Activated naive CD8-positive, alpha-beta T cell treated with anti-CD3 and anti-CD28 coated beads, Interleukin-2, amount 50 U/mL, for 16 hours (primary cell): Measurements from ENCODE around the gene ABCC12.
"Not testable (repeated sequence)": the region's sequence is repeated elsewhere in the genome, so short reads cannot be mapped to it uniquely, and the experiment has no call there.

Experiments
- DNase-seq: peaks from one replicate; pipeline ENCODE4 v3.0.0-alpha.2; 2020; ENCODE audit warnings: low read depth, low spot score

Gene ABCC12

DNA sequence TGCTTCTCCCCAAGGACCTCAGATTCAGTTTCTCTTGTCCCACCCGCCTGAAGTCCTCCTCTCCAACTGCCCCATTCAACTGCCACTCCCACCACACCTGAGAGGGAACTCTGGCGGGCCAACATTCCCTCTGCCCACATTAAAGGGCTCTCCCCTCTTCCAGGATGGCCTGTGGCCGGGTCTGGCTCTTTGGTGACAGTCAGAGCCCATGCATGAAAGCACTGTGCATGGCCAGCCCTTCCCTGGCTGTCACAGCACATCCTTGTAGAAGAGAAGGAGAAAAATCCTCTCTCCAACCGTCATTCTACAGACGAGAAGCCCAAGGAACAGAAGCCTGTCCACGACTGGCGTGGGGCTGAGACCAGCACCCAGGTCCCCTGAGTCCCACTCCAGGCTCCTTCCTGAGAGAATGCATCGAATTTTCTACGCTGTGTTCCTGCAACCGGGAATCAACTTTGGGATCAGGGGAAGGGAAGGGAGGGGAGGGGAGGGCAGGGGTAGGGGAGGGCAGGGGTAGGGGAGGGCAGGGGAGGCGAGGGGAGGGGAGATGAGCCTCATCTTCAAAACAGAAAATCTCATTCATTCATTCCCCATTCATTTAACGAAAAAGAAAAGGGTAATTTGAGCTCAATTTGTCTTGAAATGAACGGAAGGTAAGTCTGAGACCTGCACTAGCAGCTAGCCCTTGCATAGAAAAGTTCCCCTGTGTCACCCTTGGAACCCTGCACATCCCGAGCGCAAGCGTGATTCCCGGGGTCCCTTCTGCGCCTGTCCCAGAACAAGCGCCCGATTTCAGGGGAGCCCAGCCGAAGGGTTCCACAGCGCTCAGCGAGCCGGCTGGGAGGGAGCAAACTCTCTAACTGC is at the start of gene ABCC12:
ABCC12 (minus strand) TSS at position 68 of the 864 bp plus-strand sequence. CDS start 9,569 bp downstream, outside the sequence.
- no peak for DNase-seq

DNA sequence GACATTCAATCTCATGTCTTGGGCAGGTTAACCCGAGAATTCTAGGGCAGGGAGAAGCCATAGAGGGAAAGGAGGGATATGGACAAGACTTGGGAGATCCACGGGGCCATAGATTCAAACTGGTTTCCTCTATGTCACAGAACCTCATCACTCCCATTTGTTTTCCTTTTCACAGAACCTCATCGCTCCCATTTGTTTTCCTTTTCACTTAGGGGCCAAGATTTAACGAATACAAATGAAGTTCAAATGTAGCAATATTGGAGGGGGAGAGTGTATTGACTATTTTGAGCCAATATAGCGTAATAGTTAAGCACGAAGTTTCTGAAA is 49.0 kb upstream of the ABCC12 start:
- no peak for DNase-seq

DNA sequence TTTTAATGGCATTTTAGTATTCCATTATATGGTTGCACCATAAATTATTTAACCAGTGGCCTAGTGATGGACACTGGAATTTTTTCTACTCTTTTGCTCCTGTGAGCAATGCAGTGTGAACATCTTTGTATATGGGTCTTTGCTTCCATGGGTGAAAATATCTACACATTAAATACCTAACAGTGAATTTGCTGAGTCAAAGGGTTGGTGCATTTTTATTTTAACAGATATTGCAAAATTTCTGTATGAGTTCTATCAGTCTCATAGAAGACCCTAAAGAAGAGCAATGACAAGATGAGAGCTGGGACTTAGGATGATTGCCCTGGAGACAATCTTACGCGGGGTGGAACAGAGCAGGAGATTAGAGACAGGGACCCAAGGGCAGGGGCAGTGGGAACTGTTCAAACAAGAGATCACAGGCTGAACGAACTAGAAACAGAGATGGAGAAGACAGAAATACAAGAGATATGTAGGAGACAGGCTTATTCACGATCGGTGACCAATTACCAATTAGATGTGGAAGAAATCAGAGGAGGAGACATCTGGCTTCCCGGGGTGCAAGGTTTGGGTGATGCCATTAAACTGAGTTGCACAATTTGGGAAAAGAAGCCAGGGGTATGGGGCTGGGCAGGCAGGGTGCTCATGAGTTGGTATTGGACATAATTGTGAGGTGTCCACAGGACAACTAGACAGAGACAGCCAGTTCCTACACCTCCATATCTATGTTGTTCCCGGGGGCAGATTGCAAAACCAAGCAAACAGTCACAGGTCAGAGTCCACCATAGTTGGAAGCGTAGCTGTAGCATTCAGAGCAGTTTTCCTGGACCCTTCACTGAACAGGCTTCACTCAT is 48.4 kb upstream of the ABCC12 start:
- DNase-seq = no peak

DNA sequence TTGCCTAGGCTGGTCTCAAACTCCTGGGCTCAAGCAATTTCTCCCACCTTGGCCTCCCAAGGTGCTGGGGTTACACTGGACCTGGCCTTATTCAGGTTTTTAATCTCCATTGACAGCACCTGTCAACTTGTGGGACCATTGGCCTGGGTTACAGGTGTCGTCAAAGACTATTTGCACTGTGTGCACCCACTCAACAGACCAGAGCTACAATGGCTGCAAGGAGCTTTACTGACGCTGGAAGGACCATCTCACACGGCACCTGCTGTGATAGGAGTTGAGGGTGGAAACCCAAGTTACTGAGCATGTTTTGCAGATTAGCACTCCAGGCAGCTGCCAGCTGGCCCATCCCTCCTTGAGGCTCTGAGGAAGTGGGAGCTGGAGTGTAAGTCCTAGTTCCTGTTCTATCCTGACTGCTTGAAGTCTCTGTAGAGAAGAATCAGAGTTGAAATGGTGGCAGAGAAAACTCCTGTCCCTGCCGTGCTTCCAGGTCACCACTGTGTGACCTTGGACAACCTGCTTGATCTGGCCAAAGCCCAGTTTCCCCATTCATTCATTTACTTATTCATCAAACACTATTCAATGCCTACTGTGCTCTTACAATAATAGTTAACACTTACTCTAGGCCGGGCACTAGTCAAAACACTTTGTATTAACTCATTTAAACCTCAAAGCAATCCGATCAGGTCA is 45.9 kb upstream of the ABCC12 start:
- no peak for DNase-seq

DNA sequence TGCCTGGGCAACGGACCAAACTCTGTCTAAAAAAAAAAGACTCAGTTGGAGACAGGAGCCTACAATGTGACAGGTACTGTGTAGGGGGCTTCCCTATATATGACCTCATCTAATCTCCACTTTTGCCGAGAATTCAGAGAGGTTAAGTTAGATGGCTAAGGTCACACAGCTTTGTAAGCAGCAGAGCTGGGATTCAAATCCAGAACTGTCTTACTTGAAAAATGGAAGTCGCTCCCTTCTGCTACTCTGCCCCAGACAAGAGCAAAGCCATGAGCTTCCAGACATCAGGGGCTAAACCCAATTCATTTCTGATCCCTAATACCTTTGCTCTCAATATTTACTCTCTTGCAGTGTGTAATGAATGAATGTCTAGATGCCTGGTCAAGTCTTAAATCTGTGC is 41.5 kb upstream of the ABCC12 start:
- DNase-seq = no peak

DNA sequence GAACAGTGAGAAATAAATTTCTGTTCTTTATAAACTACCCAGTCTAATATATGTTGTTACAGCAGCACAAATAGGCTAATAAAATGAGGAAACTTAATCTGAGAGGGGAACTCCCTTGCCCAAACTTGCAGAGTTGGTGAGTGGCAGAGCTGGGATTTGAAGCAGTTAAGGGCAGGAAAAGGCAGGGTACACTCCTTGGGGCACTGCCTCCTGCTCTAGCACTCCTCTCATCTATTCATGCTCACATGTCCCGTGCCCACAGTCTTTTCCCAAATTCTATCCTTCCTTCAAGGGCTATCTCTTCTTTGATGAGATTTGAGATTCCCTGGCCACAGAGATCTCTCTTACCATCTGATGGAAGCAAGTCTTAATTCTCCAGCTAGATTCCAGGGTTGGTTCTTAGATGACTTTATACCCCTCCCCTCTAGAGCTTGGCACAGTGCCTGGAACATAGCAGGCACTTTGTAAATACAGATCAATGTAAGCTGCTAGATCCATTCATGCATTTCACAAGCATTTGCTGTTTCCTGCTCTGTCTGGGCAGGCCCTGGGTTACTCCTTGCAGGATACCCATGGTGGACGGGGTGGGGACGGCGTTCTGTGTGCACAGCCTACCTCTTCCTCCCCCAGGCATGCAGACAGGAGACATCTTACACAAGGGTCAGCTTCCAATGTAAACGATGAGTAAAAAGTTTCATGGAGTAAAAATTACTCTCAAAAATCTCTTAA is 39.2 kb upstream of the ABCC12 start:
- no peak for DNase-seq

DNA sequence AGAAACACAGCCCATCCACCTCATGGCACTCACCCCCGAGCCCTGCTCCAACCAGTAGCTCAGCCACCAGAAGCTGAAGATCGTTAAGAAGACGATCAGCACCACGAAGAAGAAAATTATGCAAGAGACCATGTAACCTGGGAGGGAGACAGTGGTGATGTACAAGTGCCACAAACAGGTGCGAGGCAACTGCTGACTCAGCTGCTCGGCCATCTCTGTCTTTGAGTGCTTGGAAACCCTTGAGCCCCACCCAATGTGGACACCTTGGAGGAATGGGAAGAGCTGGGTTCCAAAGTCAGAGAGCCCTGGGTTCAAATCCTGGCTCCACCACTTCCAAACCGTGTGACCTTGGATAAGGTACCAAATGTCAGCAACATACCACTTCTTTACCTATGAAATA is 38.1 kb upstream of the ABCC12 start:
- no peak for DNase-seq

DNA sequence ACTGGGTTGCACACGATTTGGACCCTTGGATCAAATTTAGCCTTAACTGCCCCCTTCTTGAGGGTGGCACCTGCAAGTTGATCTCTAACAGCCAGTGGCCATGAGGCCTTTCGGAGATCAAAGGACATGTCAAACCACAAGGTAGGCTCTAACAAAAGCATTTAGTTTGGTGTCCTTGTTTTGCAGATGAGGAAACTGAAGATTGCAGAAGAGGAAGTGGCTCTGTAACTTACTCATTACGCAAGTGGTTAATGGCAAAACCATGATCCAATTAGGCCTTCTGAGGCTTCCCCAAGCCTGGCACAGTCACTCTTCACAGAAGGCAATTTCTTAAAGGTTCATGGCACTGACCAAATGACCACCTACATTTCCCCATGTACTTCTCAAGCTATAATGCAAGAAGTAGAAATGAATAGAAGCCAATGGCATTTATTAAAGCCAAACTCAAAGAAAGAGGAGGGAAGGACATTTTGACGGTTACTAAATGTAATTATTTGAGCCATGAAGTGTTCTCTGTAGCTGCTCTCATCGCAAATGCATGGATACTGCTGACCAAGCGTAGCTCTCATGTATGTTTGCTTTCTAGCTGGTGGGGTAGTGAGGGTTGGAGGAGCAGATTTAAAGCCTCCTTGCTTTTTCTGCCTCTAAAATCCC is 32.8 kb upstream of the ABCC12 start:
- DNase-seq = no peak

DNA sequence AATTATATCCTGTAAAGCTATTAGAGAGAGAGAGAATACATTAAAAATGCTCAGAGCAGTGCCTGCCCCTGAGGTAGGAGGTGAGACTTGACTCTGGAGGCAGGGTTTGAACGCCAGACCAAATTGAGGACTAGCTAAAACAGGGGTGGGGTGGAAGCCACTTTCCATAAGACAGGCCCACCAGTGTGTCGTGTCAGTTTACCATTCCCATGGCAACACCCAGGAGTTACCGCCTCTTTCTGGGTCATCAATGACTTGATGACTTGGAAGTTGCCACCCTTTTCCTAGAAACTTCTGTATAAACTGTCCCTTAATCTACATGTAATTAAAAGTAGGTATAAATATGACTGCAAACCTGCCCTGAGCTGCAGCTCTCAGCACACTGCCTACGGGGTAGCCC is 32.0 kb upstream of the ABCC12 start:
- no peak for DNase-seq

DNA sequence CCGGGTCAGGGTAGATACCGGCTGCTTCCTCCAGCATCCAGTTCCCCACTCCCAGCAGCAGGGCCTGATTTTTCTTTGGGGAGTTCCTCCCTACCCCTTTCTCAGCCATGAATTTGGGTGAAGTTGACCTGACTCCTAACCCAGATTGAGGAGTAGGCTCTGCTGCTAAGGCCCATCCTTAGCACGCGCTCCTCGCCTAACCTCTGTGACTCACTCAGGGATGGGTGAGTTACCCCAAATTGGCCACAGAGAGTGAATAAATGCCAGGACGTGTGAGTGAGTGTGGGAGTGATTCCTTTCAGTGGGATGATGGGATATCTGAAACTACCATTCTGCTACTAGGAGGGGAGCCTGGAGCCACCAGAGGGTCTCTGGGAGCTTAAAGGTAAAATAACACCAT is 28.9 kb upstream of the ABCC12 start:
- DNase-seq = no peak

DNA sequence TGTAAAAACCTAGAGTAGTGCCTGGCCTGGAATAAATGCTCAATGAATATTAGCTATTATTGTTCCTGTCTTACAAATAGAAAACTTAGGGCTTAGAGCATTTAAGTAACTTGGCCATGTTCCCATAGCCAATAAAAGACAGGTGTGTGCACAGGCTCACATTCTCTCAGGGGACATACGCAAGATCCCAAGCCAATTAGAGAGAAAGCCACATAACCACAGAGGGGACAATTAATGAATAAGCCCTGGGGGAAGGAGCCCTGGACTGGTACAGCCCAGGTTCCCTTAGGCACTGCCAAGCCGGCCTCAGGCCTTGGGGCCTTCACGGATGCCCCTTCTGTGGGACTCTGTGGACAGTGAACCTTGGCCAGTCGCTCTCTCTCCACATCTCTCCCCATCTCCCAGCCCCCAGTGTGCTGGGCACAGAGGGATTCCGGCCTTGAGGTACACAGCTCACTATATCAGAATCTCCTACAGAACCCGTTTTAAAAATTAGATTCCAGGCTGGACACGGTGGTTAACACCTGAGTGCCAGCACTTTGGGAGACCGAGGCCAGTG is 27.3 kb upstream of the ABCC12 start:
- DNase-seq = no peak

DNA sequence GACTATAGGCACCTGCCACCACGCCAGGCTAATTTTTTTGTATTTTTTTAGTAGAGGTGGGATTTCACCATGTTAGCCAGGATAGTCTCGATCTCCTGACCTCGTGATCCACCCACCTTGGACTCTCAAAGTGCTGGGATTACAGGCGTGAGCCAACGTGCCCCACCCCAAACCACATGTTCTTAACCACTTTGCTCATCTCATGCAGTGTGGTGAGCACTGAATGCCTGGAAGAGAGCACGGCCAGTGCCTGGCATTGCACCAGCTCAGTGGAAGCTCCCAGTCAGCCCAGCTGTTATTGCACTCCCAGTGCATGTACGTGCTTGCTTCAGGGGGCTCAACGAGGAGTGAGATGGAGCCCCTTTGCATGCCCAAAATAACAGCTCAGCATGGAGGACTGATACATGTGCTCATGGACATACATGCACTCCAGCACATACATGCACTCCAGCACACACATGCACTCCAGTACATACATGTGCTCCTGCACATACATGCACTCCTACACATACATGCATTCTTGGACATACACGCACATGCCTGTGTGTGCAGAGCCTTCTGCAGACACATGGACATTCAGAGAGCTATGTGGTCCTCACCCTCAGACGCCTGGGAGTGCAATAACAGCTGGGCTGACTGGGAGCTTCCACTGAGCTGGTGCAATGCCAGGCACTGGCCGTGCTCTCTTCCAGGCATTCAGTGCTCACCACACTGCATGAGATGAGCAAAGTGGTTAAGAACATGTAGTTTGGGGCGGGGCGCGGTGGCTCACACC is 26.1 kb upstream of the ABCC12 start:
- not testable (repeated sequence) for DNase-seq

DNA sequence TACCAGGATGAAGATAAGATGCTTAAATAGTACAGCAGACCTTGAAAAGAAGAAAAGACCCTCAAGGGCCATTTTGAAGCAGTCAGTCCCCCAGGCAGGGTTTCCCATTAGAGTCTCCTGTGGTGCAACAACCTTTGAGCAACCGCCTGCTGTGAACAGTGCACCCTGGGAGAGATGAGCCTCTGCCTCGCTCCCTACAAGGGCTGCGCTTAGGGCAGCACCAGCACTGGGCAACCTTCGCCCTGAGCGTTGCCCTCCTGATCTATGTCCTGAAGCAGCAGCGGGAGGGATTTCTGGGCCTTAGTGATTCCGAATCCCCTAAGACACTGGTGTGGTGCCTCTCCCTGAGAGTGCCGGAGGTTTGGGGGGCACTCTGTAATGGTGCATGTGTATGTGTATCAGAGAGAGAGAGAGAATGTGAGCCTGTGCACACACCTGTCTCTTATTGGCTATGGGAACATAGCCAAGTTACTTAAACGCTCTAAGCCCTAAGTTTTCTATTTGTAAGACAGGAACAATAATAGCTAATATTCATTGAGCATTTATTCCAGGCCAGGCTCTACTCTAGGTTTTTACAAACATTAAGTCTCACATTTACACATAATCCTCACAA is 25.2 kb upstream of the ABCC12 start:
- DNase-seq = no peak

DNA sequence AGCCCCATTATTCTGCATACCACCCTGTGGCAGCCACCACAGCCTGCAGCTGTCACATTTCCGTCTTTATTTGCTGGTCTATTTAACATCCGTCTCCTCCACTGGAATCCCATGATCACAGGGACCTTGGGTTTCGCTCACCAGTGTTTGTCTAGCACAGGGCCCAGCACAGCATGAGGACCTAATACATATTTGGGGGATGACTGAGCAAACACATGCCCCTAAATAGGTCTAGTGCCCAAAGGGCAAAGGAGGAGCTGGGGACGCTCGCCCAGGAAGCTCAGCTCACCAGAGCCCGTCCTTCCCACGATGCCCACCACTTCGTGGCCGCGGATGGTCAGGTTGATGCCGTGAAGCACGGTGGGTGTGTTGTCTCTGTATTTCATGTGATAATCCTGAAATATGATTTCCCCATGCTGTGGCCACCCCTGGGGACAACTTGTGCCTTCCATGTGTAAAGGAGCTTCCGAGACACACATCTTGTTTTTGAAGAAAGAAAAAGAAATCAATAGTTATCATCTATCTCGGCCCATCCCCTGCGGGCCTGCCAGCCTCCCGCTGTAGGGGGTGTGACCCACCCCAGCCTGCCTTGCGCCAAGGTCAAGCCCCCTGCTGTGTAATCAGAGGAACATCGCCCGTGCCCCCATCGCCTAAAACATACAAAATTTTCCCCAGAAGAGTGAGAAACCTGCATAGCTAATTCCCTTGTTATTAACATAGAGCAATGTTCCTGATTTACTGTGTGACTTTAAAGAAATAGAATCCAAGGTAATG is 21.0 kb upstream of the ABCC12 start:
- DNase-seq = no peak

DNA sequence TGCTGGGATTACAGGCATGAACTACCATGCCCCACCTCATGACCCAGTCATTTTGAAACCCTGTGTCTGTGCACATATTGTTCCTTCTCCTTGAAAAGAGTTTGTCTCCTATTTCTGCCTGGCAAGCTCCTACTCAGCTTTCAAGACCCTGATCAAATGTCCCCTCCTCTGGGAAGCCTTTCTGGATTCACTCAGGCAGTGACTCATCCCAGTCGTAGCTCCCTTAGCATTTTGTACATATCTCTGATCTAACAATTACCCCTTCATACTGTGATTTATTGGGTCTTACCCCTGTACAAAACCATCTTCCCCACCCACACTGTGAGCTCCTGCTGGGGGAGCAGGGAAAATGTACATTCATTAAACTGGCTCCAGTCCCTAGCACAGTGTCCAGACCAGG is 18.1 kb upstream of the ABCC12 start:
- DNase-seq = no peak

DNA sequence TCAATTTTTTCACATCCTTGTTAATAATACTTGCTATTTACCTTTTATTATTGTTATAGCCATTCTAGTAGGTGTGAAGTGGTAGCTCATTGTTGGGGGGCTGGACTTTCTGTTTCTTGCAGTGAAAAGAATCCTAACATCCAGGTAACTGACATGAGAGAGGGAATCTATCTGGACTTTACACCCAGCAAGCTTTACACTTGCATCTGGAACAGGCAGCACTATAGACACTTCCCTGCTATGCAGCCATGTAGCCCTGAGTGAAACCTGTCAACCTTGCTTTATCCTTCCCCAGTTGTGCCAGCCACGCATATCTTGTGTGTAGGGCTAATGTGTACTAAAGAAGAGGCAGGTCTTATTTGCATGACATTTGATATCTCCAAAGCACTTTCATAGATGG is 16.9 kb upstream of the ABCC12 start:
- no peak for DNase-seq

DNA sequence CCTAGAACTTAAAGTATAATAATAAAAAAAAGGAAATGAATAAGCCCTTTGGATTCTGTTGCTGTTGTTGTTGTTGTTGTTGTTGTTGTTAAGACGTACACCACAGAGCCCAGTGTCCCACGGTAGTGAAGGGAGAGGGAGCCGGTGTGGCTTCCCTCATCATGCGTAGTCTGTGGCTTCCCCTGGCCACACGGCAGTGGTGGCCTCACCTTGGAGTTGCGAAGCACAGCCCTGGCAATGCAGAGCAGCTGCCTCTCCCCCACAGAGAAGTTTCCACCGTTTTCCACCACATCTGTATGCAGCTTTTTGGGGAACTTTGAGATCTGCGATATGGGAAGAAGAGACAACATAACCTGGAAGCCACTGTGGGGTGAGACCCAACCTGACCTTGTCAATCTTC is 14.1 kb upstream of the ABCC12 start:
- DNase-seq = no peak

DNA sequence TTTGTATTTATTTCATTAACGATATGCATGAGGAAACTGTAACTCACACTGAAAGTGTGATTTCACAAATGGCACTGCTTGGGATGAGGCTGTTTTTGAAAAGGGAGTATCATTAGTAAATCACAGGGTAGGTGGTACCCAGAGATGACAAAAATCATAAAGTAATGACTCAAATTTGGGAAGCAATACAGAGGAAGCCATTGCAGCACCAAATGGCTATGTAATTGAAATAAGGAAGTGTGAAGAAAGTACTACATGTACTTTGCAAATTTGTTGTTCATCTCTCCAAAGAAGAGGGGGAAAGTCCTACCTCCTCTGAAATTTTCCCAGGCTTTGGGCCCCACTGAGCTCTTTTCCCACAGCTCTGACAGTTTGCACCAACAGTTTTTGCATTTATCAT is 12.3 kb upstream of the ABCC12 start:
- no peak for DNase-seq

DNA sequence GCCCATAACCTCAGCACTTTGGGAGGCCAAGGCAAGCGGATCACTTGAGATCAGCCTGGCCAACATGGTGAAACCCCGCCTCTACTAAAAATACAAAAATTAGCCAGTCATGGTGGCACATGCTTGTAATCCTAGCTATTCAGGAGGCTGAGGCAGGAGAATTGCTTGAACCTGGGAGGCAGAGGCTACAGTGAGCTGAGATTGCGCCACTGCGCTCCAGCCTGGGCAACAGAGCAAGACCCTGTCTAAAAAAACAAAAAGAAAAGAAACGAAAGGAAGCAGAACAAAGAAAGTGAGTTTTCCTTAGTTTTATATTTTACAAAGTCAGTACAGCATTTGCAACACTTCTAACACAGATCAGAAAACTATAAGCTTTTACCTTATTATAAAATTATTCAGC is 10.8 kb upstream of the ABCC12 start:
- DNase-seq = not testable (repeated sequence)
